Stimulated activated CD8-positive, alpha-beta memory T cell treated with anti-CD3 and anti-CD28 coated beads, Interleukin-2, amount 100 ng/mL, for 48 hours (primary cell): Measurements from ENCODE around the gene KIF21B.

Experiments
- DNase-seq, 2 donors: peaks; one replicate each; pipeline ENCODE4 v3.0.0-alpha.2; 2020; ENCODE audit warnings: low read depth in 2 of 2

KIF21B gene

GRCh38 chr1:201019321-201019977 is 4.1 kb downstream of the KIF21B start:
- DNase-seq, result peak; percentile 74 to 84

GRCh38 chr1:201017828-201018163 is 5.7 kb downstream of the KIF21B start:
- no peak for DNase-seq

- DNase-seq, result no peak
These were observed 6.3 kb downstream of the KIF21B start for GRCh38 chr1:201016943-201017827.

- no peak for DNase-seq
These were observed 7.3 kb downstream of the KIF21B start for GRCh38 chr1:201016211-201016651.

GRCh38 chr1:201015551-201016091 is 7.9 kb downstream of the KIF21B start:
- DNase-seq, result no peak

GRCh38 chr1:201014816-201015200 is 8.7 kb downstream of the KIF21B start:
- no peak for DNase-seq

- DNase-seq, result no peak
These were observed 9.3 kb downstream of the KIF21B start for GRCh38 chr1:201013991-201014815.

GRCh38 chr1:201013031-201013485 is 10.5 kb downstream of the KIF21B start:
- no peak for DNase-seq

- no peak for DNase-seq
These were observed 11.9 kb downstream of the KIF21B start for GRCh38 chr1:201011616-201012015.

- DNase-seq, result no peak
These were observed 13.4 kb downstream of the KIF21B start for GRCh38 chr1:201009962-201010645.

GRCh38 chr1:201008666-201009360 is 14.7 kb downstream of the KIF21B start:
- no peak for DNase-seq

- no peak for DNase-seq
These were observed 16.0 kb downstream of the KIF21B start for GRCh38 chr1:201007481-201007880.

- no peak for DNase-seq
These were observed 17.1 kb downstream of the KIF21B start for GRCh38 chr1:201006450-201006849.

GRCh38 chr1:201004732-201005131 is 18.8 kb downstream of the KIF21B start:
- DNase-seq, result no peak

GRCh38 chr1:201004154-201004553 is 19.4 kb downstream of the KIF21B start:
- no peak for DNase-seq

GRCh38 chr1:201002510-201002909 is 21.0 kb downstream of the KIF21B start:
- no peak for DNase-seq

GRCh38 chr1:201001962-201002361 is 21.6 kb downstream of the KIF21B start:
- no peak for DNase-seq

GRCh38 chr1:201000391-201000790 is 23.1 kb downstream of the KIF21B start:
- no peak for DNase-seq

- DNase-seq, result no peak
These were observed 23.8 kb downstream of the KIF21B start for GRCh38 chr1:200999667-201000066.

GRCh38 chr1:200998323-200998722 is 25.2 kb downstream of the KIF21B start:
- no peak for DNase-seq
